AG09309 (cell line): ENCODE measurements around the gene HSPBP1.

Experiments
- DNase-seq: peaks from one replicate; pipeline ENCODE4 v3.0.0-alpha.2; 2010; ENCODE audit warnings: low read depth
- H3K4me3 ChIP-seq: 2 replicates; pipeline ENCODE4 v1.5.1; 2011; ENCODE audit warnings: mild to moderate bottlenecking, low read depth, low read length, moderate library complexity; ENCODE audit not compliant: control insufficient read depth
- TF ChIP-seq, protein P1 (sequence below): IDR thresholded peaks from 2 replicates; pipeline ENCODE4 v1.5.1; 2011; ENCODE audit warnings: mild to moderate bottlenecking, low read depth, low read length, inconsistent platforms; ENCODE audit not compliant: insufficient read depth, control insufficient read depth; ENCODE audit errors: missing control alignments

Gene HSPBP1

DNA sequence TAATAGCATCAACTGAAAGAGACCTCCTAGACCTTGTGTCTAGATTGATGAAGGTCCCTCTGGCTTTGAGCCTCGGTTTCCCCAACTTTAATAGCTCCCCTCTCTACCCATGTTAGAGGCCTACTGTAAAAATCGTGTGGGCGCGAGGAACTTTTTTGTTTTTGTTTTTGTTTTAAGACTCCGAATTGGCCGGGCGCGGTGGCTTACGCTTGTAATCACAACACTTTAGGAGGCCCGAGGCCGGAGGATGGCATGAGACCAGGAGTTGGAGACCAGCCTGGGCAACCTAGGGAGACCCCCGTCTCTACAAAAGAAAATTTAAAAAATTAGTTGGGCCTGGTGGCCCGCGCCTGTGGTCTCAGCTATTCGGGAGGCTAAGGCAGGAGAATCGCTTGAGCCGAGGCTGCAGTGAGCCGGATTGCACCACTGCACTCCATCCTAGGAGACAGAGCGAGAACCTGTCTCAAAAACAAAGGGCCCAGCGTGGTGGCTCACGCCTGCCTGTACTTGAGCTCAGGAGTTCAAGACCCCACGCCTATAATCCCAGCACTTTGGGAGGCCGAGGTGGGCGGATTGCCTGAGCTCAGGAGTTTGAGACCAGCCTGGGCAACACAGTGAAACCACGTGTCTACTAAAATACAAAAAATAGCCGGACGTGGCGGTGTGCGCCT is 20.2 kb downstream of the HSPBP1 start:
- TF ChIP-seq, protein P1, sequence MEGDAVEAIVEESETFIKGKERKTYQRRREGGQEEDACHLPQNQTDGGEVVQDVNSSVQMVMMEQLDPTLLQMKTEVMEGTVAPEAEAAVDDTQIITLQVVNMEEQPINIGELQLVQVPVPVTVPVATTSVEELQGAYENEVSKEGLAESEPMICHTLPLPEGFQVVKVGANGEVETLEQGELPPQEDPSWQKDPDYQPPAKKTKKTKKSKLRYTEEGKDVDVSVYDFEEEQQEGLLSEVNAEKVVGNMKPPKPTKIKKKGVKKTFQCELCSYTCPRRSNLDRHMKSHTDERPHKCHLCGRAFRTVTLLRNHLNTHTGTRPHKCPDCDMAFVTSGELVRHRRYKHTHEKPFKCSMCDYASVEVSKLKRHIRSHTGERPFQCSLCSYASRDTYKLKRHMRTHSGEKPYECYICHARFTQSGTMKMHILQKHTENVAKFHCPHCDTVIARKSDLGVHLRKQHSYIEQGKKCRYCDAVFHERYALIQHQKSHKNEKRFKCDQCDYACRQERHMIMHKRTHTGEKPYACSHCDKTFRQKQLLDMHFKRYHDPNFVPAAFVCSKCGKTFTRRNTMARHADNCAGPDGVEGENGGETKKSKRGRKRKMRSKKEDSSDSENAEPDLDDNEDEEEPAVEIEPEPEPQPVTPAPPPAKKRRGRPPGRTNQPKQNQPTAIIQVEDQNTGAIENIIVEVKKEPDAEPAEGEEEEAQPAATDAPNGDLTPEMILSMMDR = no peak
- DNase-seq = no peak
- H3K4me3 ChIP-seq = peak overlapping the region; percentile 36

DNA sequence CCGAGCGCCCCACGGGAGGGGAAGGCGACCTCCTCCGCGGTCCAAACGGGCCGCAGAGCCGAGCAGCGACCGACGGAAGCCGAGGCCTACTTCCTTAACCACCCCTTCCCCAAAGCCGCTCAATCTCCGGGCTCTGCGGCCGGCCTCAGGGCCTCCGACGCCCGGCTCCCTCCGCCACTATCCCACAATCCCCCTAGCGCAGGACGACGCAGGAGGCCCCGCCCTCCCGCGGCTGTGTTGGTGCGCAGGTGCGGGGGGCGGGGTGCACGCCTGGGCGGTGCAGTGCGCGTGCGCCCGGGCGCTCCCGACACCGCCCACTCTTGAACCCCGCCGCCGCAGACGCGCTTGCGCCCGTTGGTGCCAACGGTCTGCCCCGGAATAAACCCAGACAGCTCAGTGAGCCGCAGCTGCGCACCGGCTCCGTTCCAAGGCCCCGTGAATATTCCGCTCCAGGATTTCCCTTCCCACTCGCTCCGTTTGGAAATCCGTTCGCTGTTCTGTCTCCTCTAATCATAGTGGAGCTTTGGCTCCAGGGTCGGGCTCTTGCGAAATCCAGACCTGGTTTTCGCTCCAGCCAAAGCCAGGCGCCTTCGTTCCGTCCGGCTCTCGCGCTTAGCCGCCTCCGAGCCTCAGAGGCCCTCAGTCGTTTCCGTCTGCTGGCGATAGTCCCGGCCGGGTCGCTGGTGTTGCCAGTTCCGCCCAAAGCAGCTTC is 20.9 kb downstream of the HSPBP1 start, which contains the start of gene PPP6R1:
PPP6R1 (minus strand) TSS at position 190 of the 712 bp plus-strand sequence. CDS start 11,914 bp downstream, outside the sequence.
- DNase-seq = peak; percentile 99
- peak within 1 kb of the TSS; percentile 94 for H3K4me3 ChIP-seq
- TF ChIP-seq, protein P1 = no peak

DNA sequence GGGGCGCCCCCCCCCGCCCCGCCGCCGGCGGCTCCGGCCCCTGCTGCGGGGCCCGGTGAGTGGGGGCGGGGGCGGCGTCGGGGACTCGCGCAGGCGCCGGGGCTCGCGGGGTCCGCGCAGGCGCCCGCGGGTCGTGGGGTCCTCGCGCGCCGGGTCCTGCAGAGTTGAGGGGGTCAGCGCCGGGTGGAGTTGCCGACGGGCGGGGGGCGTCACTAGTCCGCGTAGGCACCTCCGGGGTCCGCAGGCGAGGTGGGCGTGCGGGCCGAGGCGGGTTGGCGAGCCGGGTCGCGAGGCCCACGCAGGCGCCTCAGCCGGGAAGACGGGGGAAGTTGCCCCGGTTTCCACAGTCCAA is 21.5 kb downstream of the HSPBP1 start:
- peak overlapping the region; percentile 94 for H3K4me3 ChIP-seq
- DNase-seq = no peak
- TF ChIP-seq, protein P1 = no peak

DNA sequence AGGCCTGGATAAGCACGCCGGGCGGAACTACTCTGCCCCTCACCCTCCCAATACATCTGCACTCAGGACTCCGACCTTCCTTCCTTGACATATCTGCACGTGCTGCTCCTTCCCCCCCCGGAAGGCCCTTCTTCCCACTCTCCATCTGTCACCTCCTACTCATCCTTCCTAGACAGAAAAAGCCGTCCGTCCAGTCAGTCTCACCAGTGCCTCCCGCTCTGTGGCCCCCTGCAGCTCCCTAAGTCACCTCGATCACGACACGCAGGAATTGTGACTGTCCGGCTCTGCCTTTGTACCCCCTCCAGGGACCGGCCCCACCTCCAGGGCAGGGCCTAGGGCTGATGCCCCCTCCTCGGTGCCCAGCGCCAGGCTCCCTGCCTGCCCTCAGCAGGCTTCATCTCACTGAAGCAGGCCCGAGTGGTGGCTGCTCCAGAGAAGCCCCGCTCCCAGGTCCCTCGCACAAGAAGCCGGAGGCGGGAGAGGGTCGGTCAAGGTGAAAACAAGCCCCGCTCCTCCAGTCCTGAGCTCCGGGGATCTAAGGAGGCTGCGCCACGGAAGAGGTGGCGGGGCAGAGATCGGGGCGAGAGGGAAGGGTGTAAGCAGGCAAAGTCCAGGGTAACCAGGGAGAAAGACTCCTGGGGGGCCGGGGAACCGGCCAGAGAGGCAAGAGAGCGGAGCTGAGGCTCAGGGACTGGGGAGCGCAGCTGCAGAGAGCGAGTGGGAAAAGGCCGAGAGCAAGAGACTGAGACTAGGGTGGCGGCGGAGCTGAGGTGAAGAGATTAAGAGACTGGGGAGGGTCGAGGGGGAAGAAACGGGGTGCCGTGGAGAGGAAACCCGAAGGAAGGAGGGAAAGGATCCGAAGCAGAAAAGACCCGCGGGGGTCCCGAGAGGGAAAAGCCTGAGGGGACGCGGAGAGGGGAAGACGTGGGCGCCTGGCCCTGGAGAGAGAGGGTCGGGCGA is 22.2 kb downstream of the HSPBP1 start:
- TF ChIP-seq, protein P1 = no peak
- no peak for DNase-seq
- peak overlapping the region; percentile 94 for H3K4me3 ChIP-seq

DNA sequence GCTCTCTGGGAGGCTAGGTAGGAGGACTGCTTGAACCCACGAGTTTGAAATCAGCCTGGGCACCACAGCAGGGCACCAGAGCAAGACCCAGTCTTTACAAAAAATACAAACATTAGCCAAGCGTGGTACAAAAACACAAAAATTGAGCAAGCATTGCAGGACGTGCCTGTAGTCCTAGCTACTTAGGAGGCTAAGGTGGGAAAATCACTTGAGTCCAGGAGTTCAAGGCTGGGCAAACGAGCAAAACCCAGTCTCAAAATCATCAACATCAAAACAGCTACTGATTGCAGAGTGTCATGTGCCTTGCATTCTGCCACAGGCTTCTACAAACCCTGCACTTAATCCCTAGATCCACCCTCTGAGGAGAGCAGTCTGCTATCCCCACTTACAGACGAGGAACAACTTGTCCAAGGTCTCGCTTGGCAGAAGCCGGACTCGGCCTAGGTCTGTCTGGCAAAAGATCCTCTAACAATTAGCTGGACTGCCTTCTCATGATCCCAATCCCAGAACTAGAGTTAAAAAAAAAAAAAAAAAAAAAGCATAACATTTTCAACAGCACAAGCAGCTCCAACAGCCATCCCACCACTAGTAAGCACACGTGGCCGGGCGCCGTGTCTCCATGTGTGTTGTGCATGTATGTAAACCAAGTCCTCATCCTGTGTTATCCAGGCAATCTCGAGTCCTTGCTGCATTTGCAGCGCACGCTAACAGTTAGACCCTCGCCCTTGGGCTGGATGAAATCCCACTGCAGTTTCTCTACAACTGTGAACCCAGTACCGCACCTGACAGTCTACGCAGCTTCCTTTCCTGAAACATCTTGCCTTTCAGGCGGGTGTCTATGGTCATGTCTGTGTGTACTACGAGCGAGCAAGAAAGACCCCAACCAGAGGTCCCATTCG is 23.1 kb downstream of the HSPBP1 start:
- no peak for DNase-seq

More for the DNA sequence above, 23.1 kb downstream of the HSPBP1 start:
- peak overlapping the region; percentile 94 for H3K4me3 ChIP-seq
- TF ChIP-seq, protein P1 = no peak
